ENCODE measurements around the gene SFXN5.

SFXN5 gene

DNA sequence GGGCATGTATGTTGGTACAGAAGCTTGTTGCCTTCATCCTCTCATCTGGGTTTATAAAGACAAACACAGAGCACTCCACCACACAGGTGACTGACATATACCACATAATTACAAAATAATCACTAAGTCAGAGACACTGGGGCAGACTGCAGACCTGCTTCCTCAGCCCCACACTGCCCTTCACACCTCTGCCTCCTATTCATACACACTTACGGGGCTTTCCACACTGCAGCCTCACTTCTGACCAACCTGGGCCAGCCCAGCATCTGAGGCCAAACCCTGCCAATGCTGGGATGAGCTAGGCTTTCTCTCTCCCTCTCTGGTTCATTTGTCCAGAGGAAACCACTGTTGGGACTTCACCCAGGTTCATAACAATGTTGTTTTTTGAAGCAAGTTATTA, 149.7 kb downstream of the SFXN5 start:
- TF ChIP-seq TAF1 (IDR thresholded peaks at IDR 0.05; ENCODE audit: borderline replicate concordance, insufficient read depth, low read length) (no peak), FOXP2 (optimal IDR thresholded peaks at IDR 0.05; ENCODE audit: borderline replicate concordance, extremely low read depth, extremely low read length, insufficient read depth) (no peak), SIN3A (IDR thresholded peaks at IDR 0.05; ENCODE audit: borderline replicate concordance, insufficient read depth, low read length) (no peak), POLR2AphosphoS5 (IDR thresholded peaks at IDR 0.05; ENCODE audit: low read depth, low read length) (no peak)
- TF ChIP-seq, protein P1, sequence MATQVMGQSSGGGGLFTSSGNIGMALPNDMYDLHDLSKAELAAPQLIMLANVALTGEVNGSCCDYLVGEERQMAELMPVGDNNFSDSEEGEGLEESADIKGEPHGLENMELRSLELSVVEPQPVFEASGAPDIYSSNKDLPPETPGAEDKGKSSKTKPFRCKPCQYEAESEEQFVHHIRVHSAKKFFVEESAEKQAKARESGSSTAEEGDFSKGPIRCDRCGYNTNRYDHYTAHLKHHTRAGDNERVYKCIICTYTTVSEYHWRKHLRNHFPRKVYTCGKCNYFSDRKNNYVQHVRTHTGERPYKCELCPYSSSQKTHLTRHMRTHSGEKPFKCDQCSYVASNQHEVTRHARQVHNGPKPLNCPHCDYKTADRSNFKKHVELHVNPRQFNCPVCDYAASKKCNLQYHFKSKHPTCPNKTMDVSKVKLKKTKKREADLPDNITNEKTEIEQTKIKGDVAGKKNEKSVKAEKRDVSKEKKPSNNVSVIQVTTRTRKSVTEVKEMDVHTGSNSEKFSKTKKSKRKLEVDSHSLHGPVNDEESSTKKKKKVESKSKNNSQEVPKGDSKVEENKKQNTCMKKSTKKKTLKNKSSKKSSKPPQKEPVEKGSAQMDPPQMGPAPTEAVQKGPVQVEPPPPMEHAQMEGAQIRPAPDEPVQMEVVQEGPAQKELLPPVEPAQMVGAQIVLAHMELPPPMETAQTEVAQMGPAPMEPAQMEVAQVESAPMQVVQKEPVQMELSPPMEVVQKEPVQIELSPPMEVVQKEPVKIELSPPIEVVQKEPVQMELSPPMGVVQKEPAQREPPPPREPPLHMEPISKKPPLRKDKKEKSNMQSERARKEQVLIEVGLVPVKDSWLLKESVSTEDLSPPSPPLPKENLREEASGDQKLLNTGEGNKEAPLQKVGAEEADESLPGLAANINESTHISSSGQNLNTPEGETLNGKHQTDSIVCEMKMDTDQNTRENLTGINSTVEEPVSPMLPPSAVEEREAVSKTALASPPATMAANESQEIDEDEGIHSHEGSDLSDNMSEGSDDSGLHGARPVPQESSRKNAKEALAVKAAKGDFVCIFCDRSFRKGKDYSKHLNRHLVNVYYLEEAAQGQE (IDR thresholded peaks at IDR 0.05; ENCODE audit: insufficient read depth in 1 of 2, low read depth in 2 of 2, low read length in 2 of 2): no peak

GRCh38 chr2:72921088-72921851, 150.2 kb downstream of the SFXN5 start:
- TF ChIP-seq SIN3A (IDR thresholded peaks at IDR 0.05; ENCODE audit: borderline replicate concordance, insufficient read depth, low read length) (no peak), FOXP2 (optimal IDR thresholded peaks at IDR 0.05; ENCODE audit: borderline replicate concordance, extremely low read depth, extremely low read length, insufficient read depth) (no peak), TAF1 (IDR thresholded peaks at IDR 0.05; ENCODE audit: borderline replicate concordance, insufficient read depth, low read length) (no peak), POLR2AphosphoS5 (IDR thresholded peaks at IDR 0.05; ENCODE audit: low read depth, low read length) (no peak)
- TF ChIP-seq, protein P1 (IDR thresholded peaks at IDR 0.05; ENCODE audit: insufficient read depth in 1 of 2, low read depth in 2 of 2, low read length in 2 of 2): no peak

DNA sequence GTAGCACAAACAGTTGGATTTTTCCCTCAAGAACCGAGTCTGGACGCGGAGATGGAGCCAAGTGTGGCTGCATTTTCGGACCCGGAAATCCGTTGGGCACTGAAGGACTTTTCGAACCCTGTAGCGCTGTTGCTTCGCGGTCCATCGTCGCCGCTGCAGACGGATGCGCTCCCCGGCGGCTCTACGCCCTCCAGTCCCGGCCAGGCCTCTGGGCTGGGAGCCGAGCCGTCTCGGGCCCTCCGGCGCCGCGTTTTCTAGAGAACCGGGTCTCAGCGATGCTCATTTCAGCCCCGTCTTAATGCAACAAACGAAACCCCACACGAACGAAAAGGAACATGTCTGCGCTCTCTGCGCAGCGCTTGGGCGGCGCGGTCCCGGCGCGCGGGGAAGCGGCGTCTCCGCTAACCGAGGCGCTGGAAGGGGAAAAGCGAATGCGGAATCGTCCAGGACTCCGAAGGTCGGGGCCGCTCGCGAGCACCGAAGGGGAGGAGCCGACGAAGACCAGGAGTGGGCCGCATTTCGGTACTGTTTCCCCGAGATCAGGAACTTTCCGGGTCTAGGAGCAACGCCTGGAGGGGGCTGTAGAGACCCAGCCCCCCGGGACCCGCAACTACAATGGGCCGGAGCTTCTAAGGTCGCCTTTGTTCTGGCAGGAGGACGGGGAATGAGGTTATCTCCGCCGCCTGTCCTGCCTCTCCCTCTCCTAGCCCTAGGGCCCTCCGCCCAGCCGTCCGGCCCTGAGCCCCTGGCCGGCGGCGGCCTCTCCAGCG, 151.0 kb downstream of the SFXN5 start:
- TF ChIP-seq POLR2AphosphoS5 (IDR thresholded peaks at IDR 0.05; ENCODE audit: low read depth, low read length) (no peak), TAF1 (IDR thresholded peaks at IDR 0.05; ENCODE audit: borderline replicate concordance, insufficient read depth, low read length) (no peak), SIN3A (IDR thresholded peaks at IDR 0.05; ENCODE audit: borderline replicate concordance, insufficient read depth, low read length) (no peak), FOXP2 (optimal IDR thresholded peaks at IDR 0.05; ENCODE audit: borderline replicate concordance, extremely low read depth, extremely low read length, insufficient read depth) (no peak)
- TF ChIP-seq, protein P1 (IDR thresholded peaks at IDR 0.05; ENCODE audit: insufficient read depth in 1 of 2, low read depth in 2 of 2, low read length in 2 of 2): no peak

GRCh38 chr2:72919414-72920317, 151.8 kb downstream of the SFXN5 start:
- no peak for TF ChIP-seq FOXP2 (optimal IDR thresholded peaks at IDR 0.05; ENCODE audit: borderline replicate concordance, extremely low read depth, extremely low read length, insufficient read depth)
- TF ChIP-seq, protein P1 (IDR thresholded peaks at IDR 0.05; ENCODE audit: insufficient read depth in 1 of 2, low read depth in 2 of 2, low read length in 2 of 2): no peak
- no peak for TF ChIP-seq SIN3A (IDR thresholded peaks at IDR 0.05; ENCODE audit: borderline replicate concordance, insufficient read depth, low read length)
- TF ChIP-seq POLR2AphosphoS5 (IDR thresholded peaks at IDR 0.05; ENCODE audit: low read depth, low read length): no peak
- no peak for TF ChIP-seq TAF1 (IDR thresholded peaks at IDR 0.05; ENCODE audit: borderline replicate concordance, insufficient read depth, low read length)

All from PFSK-1 (cell line).